Muscle of arm (tissue), 12 donors: Measurements from ENCODE around the gene CCDC89. TPM values are rescaled to one million over a fixed set of nuclear protein-coding genes. Genes with fewer than 3 reads are reported as not detected.
"Not testable (repeated sequence)": the region's sequence is repeated elsewhere in the genome, so short reads cannot be mapped to it uniquely, and the experiment has no call there.

ENCODE experiments used
- DNase-seq: peaks from one replicate; pipeline ENCODE4 v3.0.0-alpha.2; 2013
- polyA plus RNA-seq, 12 donors: library from polyadenylated mRNA; unstranded; fragments of 120-200 nt; gene quantifications; one replicate each; pipeline ENCODE4 v1.2.1, GENCODE V29; 2013; ENCODE audit not compliant: insufficient read length in 12 of 12

Gene CCDC89
- polyA plus RNA-seq, 12 donors, result 1.6 to 2.5 (median 2.1) TPM; not detected in 2

- DNase-seq, result no peak
Measured at GRCh38 chr11:85656777-85657176, 29.2 kb downstream of the CCDC89 start.

DNA sequence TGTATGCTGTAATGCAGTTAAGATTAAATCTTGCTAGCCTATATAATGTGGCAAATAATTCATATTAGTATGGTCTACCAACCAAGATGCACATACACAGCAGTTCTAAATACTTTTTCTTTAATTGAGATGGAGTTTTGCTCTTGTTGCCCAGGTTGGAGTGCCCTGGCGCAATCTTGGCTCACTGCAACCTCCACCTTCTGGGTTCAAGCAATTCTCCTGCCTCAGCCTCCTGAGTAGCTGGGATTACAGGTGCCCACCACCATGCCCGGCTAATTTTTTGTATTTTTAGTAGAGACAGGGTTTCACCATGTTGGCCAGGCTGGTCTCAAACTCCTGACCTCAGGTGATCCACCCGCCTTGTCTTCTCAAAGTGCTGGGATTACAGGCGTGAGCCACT is 31.7 kb downstream of the CCDC89 start:
- DNase-seq, result not testable (repeated sequence)

GRCh38 chr11:85652786-85653447 is 33.1 kb downstream of the CCDC89 start:
- DNase-seq, result no peak

DNA sequence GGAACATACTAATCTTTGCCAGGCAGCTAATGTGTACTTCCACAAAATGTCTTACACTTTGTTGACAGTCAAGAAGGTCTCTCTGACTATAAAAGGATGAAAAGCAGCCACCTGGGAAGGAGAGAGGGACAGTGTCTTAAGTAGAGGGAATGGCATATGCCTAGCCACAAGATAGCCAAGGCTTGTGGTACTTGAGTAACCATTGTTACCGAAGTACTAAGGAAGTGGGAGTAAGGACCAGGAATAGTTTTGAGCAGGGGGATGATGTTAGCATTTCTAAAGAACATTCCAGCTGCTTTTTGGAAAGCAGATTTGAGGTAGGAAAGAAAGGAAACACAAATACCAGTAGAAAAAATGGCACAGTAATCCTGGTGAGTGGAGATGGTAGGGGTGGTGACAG is 34.9 kb downstream of the CCDC89 start:
- DNase-seq, result no peak

DNA sequence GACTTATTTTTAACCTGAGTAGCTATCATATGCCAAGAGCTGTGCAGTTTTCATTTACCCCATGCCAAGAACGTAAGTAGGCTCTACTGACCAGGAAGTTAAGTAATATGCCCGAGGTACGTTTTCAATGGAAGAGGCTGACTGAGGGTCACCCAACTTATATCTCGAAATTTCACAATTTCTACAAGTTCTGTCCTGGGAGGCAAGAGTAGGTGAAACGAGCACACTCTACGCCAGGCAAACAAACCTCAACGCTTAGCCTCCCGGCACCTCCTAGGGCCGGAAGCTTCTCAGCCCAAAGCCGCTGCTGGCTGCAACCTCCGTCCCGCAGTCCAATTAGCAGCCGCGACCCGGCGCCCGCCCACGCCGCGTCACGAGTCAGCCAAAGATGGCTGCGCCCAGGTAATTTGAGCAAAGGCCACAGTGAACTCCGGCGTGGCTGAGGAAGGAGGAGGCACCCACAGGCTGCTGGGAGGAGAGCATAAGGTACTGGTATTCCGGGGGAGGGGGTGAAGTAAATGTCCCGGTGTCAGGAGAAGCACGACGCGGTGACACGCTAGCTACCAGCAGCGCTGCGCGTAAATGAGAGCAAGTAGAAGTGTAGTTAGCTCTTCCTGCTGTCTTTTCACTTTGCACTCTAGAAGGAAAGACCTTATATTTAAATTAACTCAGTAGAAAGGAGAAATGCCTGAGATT is 38.2 kb downstream of the CCDC89 start, which contains the start of gene TMEM126A:
TMEM126A (plus strand) TSS at position 364 of the 696 bp plus-strand sequence. CDS start 2,289 bp downstream, outside the sequence.
- peak; percentile 91 for DNase-seq

DNA sequence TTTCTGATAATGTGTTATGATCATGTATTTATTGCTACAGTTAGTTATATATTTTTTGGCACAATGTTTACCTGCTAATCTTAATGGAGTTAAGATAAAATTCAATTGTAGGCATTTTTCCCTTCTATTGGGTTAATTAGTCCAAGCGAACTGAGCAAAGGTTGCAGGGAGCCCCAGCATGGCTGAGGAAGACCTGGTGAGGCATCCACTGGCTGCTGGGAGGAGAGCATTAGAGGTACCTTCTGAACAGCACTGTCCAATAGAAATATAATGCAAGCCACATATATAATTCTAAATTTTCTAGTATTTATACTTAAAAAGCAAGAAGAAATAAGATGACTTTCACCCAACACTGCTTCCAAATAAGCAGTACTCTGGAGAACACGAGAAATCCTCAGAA is 38.9 kb downstream of the CCDC89 start:
- no peak for DNase-seq

DNA sequence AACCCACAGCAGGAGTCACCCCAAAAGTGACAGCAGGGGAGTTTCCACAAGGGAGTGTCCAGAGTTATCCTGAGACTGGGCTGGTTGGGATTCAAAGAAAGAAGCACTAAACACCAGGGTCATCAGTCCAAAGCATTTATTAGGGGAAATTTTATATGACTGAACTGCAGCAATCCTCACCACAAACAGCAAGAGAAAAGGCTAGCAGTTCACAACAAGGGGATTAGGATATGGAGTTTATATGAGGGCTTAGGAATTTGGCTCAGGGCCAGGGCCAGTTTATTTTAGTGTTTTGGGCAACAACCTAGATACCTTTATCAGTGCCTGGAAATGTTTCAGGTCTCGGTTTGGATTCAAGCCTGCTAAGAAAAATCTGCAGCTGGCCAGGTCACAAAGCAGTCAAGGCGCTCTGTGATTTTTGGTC is 42.8 kb downstream of the CCDC89 start:
- no peak for DNase-seq

GRCh38 chr11:85634747-85635146 is 51.2 kb downstream of the CCDC89 start:
- DNase-seq, result no peak

Other genes starting within 250 kb of the CCDC89 start
- gene DLG2, start 58.9 kb downstream of the CCDC89 start, polyA plus RNA-seq, result 10 to 100 TPM in 9 of 12 donors, 1 to 10 TPM in 2, not detected in 1; 8.3 to 18.2 (median 14.0) TPM
- gene TMEM126B, start 57.6 kb downstream of the CCDC89 start, polyA plus RNA-seq, result 10 to 100 TPM in 11 of 12 donors, not detected in 1; 34.5 to 55.3 (median 45.6) TPM
- 10 to 100 TPM in 11 of 12 donors, not detected in 1; 19.3 to 46.2 (median 39.9) TPM for gene TMEM126A, start 38.2 kb downstream of the CCDC89 start, polyA plus RNA-seq
- 10 to 100 TPM in 11 of 12 donors, not detected in 1; 38.9 to 80.0 (median 56.5) TPM for gene CREBZF, start 21.1 kb downstream of the CCDC89 start, polyA plus RNA-seq
- gene SYTL2, start 124.9 kb upstream of the CCDC89 start, polyA plus RNA-seq, result 100 to 1,000 TPM in 5 of 12 donors, 10 to 100 TPM in 6, not detected in 1; 47.7 to 129 (median 85.4) TPM
- not detected for gene CCDC83, start 169.2 kb upstream of the CCDC89 start, polyA plus RNA-seq